GM23338 (cell line): ENCODE results near the gene KIF27. TPM values are rescaled to one million over a fixed set of nuclear protein-coding genes. Genes with fewer than 3 reads are reported as not detected.

Experiments used
- ATAC-seq: fragments of 200-7000 bp; cut with Tn5 transposase; 3 replicates; pipeline ENCODE4 v1.9.1; 2020
- DNase-seq: peaks from one replicate; pipeline ENCODE4 v3.0.0-alpha.2; 2015; ENCODE audit warnings: low spot score
- H2AFZ ChIP-seq: fragments of 200-600 bp; sonication (generic); 2 replicates; pipeline ENCODE4 v1.8.0; 2016; ENCODE audit warnings: antibody characterized with exemption, mild to moderate bottlenecking, moderate library complexity
- H3F3A ChIP-seq: fragments of 200-600 bp; sonication (generic); replicated peaks from 2 replicates; pipeline ENCODE4 v1.8.0; 2017; ENCODE audit warnings: antibody characterized with exemption, mixed run types, low read depth
- H3K27ac ChIP-seq: fragments of 200-600 bp; sonication (generic); 2 replicates; pipeline ENCODE4 v1.6.1; 2016; ENCODE audit warnings: low read depth
- H3K27me3 ChIP-seq: fragments of 200-600 bp; sonication (generic); 2 replicates; pipeline ENCODE4 v1.8.0; 2016; ENCODE audit warnings: mild to moderate bottlenecking, mixed run types, moderate library complexity; ENCODE audit not compliant: insufficient read depth
- H3K36me3 ChIP-seq: fragments of 200-600 bp; sonication (generic); 2 replicates; pipeline ENCODE4 v1.8.0; 2016; ENCODE audit warnings: mild to moderate bottlenecking; ENCODE audit not compliant: insufficient read depth
- H3K4me1 ChIP-seq: fragments of 200-600 bp; sonication (generic); 2 replicates; pipeline ENCODE4 v1.8.0; 2016; ENCODE audit warnings: mild to moderate bottlenecking, moderate library complexity; ENCODE audit not compliant: insufficient read depth
- H3K4me2 ChIP-seq: fragments of 200-600 bp; sonication (generic); 2 replicates; pipeline ENCODE4 v1.7.1; 2017; ENCODE audit warnings: mixed run types
- H3K4me3 ChIP-seq: fragments of 200-600 bp; sonication (generic); 2 replicates; pipeline ENCODE4 v1.6.1; 2016; ENCODE audit warnings: mixed run types
- H3K79me2 ChIP-seq: fragments of 200-600 bp; sonication (generic); replicated peaks from 2 replicates; pipeline ENCODE4 v1.8.0; 2017; ENCODE audit warnings: mild to moderate bottlenecking; ENCODE audit not compliant: insufficient read depth
- H3K9me2 ChIP-seq: fragments of 200-600 bp; sonication (generic); 2 replicates; pipeline ENCODE4 v1.8.0; 2017; ENCODE audit not compliant: insufficient read depth
- H4K20me1 ChIP-seq: fragments of 200-600 bp; sonication (generic); replicated peaks from 2 replicates; pipeline ENCODE4 v1.8.0; 2017; ENCODE audit warnings: mild to moderate bottlenecking; ENCODE audit not compliant: insufficient read depth
- H3K27ac Mint-ChIP-seq: 2 replicates; pipeline ENCODE4 v1.8.0; 2020; ENCODE audit warnings: inconsistent platforms, mild to moderate bottlenecking, moderate library complexity, mixed read lengths
- H3K27me3 Mint-ChIP-seq: 3 replicates; pipeline ENCODE4 v1.8.0; 2022; ENCODE audit warnings: low read depth, mild to moderate bottlenecking, moderate library complexity, mixed read lengths, inconsistent platforms; ENCODE audit not compliant: insufficient read depth, poor library complexity
- H3K36me3 Mint-ChIP-seq: 3 replicates; pipeline ENCODE4 v1.8.0; 2021; ENCODE audit warnings: low read depth, mild to moderate bottlenecking, inconsistent platforms, moderate library complexity, mixed read lengths
- H3K4me1 Mint-ChIP-seq: 3 replicates; pipeline ENCODE4 v1.8.0; 2020; ENCODE audit warnings: mild to moderate bottlenecking, inconsistent platforms, mixed read lengths
- H3K4me3 Mint-ChIP-seq: 3 replicates; pipeline ENCODE4 v1.8.0; 2021; ENCODE audit warnings: moderate library complexity, mild to moderate bottlenecking, inconsistent platforms, mixed read lengths
- H3K9me3 Mint-ChIP-seq: 3 replicates; pipeline ENCODE4 v1.8.0; 2020; ENCODE audit warnings: moderate library complexity, mild to moderate bottlenecking, inconsistent platforms, mixed read lengths
- CREB1 ChIP-seq: fragments of 250-450 bp; sonication (Bioruptor Pico); IDR thresholded peaks from 2 replicates; pipeline ENCODE4 v1.5.0; 2020; ENCODE audit warnings: low read depth, mild to moderate bottlenecking, moderate library complexity
- CTCF ChIP-seq, 2 experiments: fragments of 200-600 bp in 1 of 2; sonication (generic) in 1 of 2; conservative IDR thresholded peaks; 2 replicates each; pipeline versions ENCODE4 v1.5.1 to v1.6.1; 2016 to 2017; ENCODE audit warnings: antibody characterized with exemption in 2 of 2, low read depth in 2 of 2, mild to moderate bottlenecking in 2 of 2, moderate library complexity in 1 of 2
- EZH2phosphoT487 ChIP-seq: fragments of 200-600 bp; sonication (generic); IDR thresholded peaks from one replicate; pipeline ENCODE4 v1.8.1; 2018; ENCODE audit warnings: antibody characterized with exemption; ENCODE audit not compliant: unreplicated experiment
- JUNB ChIP-seq: IDR thresholded peaks from one replicate; pipeline ENCODE4 v1.6.1; 2016; ENCODE audit warnings: antibody characterized with exemption; ENCODE audit not compliant: unreplicated experiment
- NANOG ChIP-seq: IDR thresholded peaks from 2 replicates; pipeline ENCODE4 v1.6.1; 2016; ENCODE audit warnings: antibody characterized with exemption, borderline replicate concordance
- POLR2AphosphoS5 ChIP-seq: IDR thresholded peaks from 2 replicates; pipeline ENCODE4 v1.6.1; 2016; ENCODE audit warnings: antibody characterized with exemption, low read depth
- STAT1 ChIP-seq: IDR thresholded peaks from one replicate; pipeline ENCODE4 v1.6.1; 2016; ENCODE audit warnings: antibody characterized with exemption; ENCODE audit not compliant: unreplicated experiment
- ZNF331 ChIP-seq: fragments of 250-450 bp; sonication (Bioruptor Pico); IDR thresholded peaks from 2 replicates; pipeline ENCODE4 v1.5.0; 2020; ENCODE audit warnings: low read depth, mild to moderate bottlenecking, moderate library complexity
- polyA plus RNA-seq: library from polyadenylated mRNA; unstranded; fragments of >200 nt; fragmentation: Nextera tagmentation; extraction: Ambion mirVana; gene quantifications from 2 replicates; pipeline ENCODE4 v1.2.1, GENCODE V29; 2016
- total RNA-seq: library from RNA; depleted of rRNA; stranded (reverse); fragments of >200 nt; shearing (Covaris generic); gene quantifications from 2 replicates; pipeline ENCODE4 v1.2.3, GENCODE V29; 2014

The KIF27 gene
- total and polyA plus RNA-seq, 2 experiments from 2014 or later = 3.3 to 8.2 TPM

GRCh38 chr9:83800236-83801033 lies 120.8 kb downstream of the KIF27 start:
- Histone ChIP-seq H3K79me2 (no peaks in the 10 kb centered on the region), H3K4me2 (no peak overlapping the region), H3K9me2 (no peaks in the 10 kb centered on the region), H3F3A (no peaks in the 10 kb centered on the region), H3K36me3 (no peaks in the 10 kb centered on the region), H3K27me3 (no peaks in the 10 kb centered on the region), H4K20me1 (no peaks in the 10 kb centered on the region), H3K4me3 (no peak overlapping the region), H3K27ac (no peak overlapping the region), H3K4me1 (no peaks in the 10 kb centered on the region), H2AFZ (no peak overlapping the region)
- Mint-ChIP-seq H3K4me1 (no peaks in the 10 kb centered on the region), H3K36me3 (peaks cover 16% of the 10 kb centered on the region; the same call in 2 of the 3 replicates), H3K27ac (no peak overlapping the region), H3K27me3 (no peaks in the 10 kb centered on the region), H3K9me3 (peaks cover 14% of the 10 kb centered on the region; the same call in 2 of the 3 replicates), H3K4me3 (no peak overlapping the region)
- DNase-seq = no peak
- no peak for ATAC-seq
- TF ChIP-seq CTCF (conservative IDR thresholded peaks at IDR 0.05; ENCODE audit: low read depth in 2 of 2) = no peak
- no peak for TF ChIP-seq STAT1
- TF ChIP-seq JUNB = no peak

- Histone ChIP-seq H3K9me2 (no peaks in the 10 kb centered on the region), H3K79me2 (no peaks in the 10 kb centered on the region), H3K27ac (no peak overlapping the region), H3K4me3 (no peak overlapping the region), H4K20me1 (no peaks in the 10 kb centered on the region), H3K36me3 (no peaks in the 10 kb centered on the region), H2AFZ (no peak overlapping the region), H3K27me3 (no peaks in the 10 kb centered on the region), H3K4me1 (no peaks in the 10 kb centered on the region), H3F3A (no peaks in the 10 kb centered on the region), H3K4me2 (no peak overlapping the region)
- no peak overlapping the region for H3K4me3 Mint-ChIP-seq
- no peak for ATAC-seq
- TF ChIP-seq CTCF (conservative IDR thresholded peaks at IDR 0.05; ENCODE audit: low read depth in 2 of 2) = no peak
- no peak for DNase-seq
- H3K9me3 Mint-ChIP-seq = no peaks in the 10 kb centered on the region
- H3K36me3 Mint-ChIP-seq = no peaks in the 10 kb centered on the region
- H3K4me1 Mint-ChIP-seq = no peaks in the 10 kb centered on the region
- H3K27ac Mint-ChIP-seq = no peak overlapping the region
- no peaks in the 10 kb centered on the region for H3K27me3 Mint-ChIP-seq
These were observed 127.2 kb downstream of the KIF27 start for GRCh38 chr9:83794051-83794450.

- H4K20me1 ChIP-seq = no peaks in the 10 kb centered on the region
- H3K79me2 ChIP-seq = no peaks in the 10 kb centered on the region
- Mint-ChIP-seq H3K4me1 (no peaks in the 10 kb centered on the region), H3K27ac (no peak overlapping the region), H3K4me3 (no peak overlapping the region), H3K9me3 (no peaks in the 10 kb centered on the region), H3K36me3 (no peaks in the 10 kb centered on the region), H3K27me3 (no peaks in the 10 kb centered on the region)
- no peak overlapping the region for H3K27ac ChIP-seq
- H3F3A ChIP-seq = no peaks in the 10 kb centered on the region
- ATAC-seq (no peak), DNase-seq (no peak)
- H3K36me3 ChIP-seq = no peaks in the 10 kb centered on the region
- H3K4me3 ChIP-seq = no peak overlapping the region
- H3K4me2 ChIP-seq = no peak overlapping the region
- no peaks in the 10 kb centered on the region for H3K4me1 ChIP-seq
- H3K27me3 ChIP-seq = no peaks in the 10 kb centered on the region
- H2AFZ ChIP-seq = no peak overlapping the region
- no peaks in the 10 kb centered on the region for H3K9me2 ChIP-seq
- TF ChIP-seq CREB1 (CRISPR knock-in tag) = no peak
- no peak for TF ChIP-seq JUNB
- TF ChIP-seq NANOG = no peak
- no peak for TF ChIP-seq ZNF331
- no peak for TF ChIP-seq POLR2AphosphoS5
- no peak for TF ChIP-seq EZH2phosphoT487
- no peak for TF ChIP-seq CTCF (conservative IDR thresholded peaks at IDR 0.05; ENCODE audit: low read depth in 2 of 2)
These were observed 128.5 kb downstream of the KIF27 start for GRCh38 chr9:83792746-83793145.
